SK-N-SH treated with all-trans-retinoic acid at 6 μM for 48 hours (cell line): ENCODE results near the gene PDE1A.

Experiments
- ATAC-seq: fragments of 200-7000 bp; cut with Tn5 transposase; 3 replicates; pipeline ENCODE4 v1.9.1; 2020; ENCODE audit warnings: mild to moderate bottlenecking, moderate library complexity
- ARNTL ChIP-seq: fragments of 450-650 bp; formaldehyde crosslinking; IDR thresholded peaks from 2 replicates; pipeline ENCODE4 v1.5.0; 2020; ENCODE audit warnings: low read depth, mild to moderate bottlenecking, moderate library complexity, borderline replicate concordance
- BACH2 ChIP-seq: fragments of 250-450 bp; sonication (Bioruptor Pico); IDR thresholded peaks from 2 replicates; pipeline ENCODE4 v1.9.0; 2021; ENCODE audit warnings: mild to moderate bottlenecking, borderline replicate concordance
- CREB5 ChIP-seq: fragments of 250-450 bp; sonication (Bioruptor Pico); IDR thresholded peaks from 2 replicates; pipeline ENCODE4 v1.5.1; 2020; ENCODE audit warnings: low read depth, mild to moderate bottlenecking, moderate library complexity
- CSDC2 ChIP-seq: fragments of 250-450 bp; sonication (Bioruptor Pico); IDR thresholded peaks from 2 replicates; pipeline ENCODE4 v1.5.0; 2020; ENCODE audit warnings: mild to moderate bottlenecking, moderate library complexity
- CSRNP3 ChIP-seq: fragments of 250-450 bp; sonication (Bioruptor Pico); IDR thresholded peaks from 2 replicates; pipeline ENCODE4 v1.5.1; 2021; ENCODE audit warnings: mild to moderate bottlenecking, moderate library complexity
- ESRRG ChIP-seq: fragments of 250-450 bp; sonication (Bioruptor Pico); IDR thresholded peaks from 2 replicates; pipeline ENCODE4 v1.6.1; 2021; ENCODE audit warnings: mild to moderate bottlenecking
- GLIS3 ChIP-seq: fragments of 250-450 bp; sonication (Bioruptor Pico); IDR thresholded peaks from 2 replicates; pipeline ENCODE4 v1.5.0; 2020; ENCODE audit warnings: mild to moderate bottlenecking, moderate library complexity
- ISL1 ChIP-seq: fragments of 250-450 bp; sonication (Bioruptor Pico); IDR thresholded peaks from 2 replicates; pipeline ENCODE4 v2.1.2; 2022; ENCODE audit warnings: mild to moderate bottlenecking, moderate library complexity
- OSR1 ChIP-seq: fragments of 250-450 bp; sonication (Bioruptor Pico); IDR thresholded peaks from 2 replicates; pipeline ENCODE4 v1.8.0; 2022; ENCODE audit warnings: moderate library complexity, mild to moderate bottlenecking, inconsistent platforms
- PATZ1 ChIP-seq: fragments of 250-450 bp; sonication (Bioruptor Pico); IDR thresholded peaks from 2 replicates; pipeline ENCODE4 v1.8.0; 2020; ENCODE audit warnings: mild to moderate bottlenecking, moderate library complexity, borderline replicate concordance
- PPARA ChIP-seq: fragments of 250-450 bp; sonication (Bioruptor Pico); IDR thresholded peaks from 2 replicates; pipeline ENCODE4 v1.5.0; 2020; ENCODE audit warnings: mild to moderate bottlenecking, borderline replicate concordance
- RARB ChIP-seq: fragments of 250-450 bp; sonication (Bioruptor Pico); IDR thresholded peaks from 2 replicates; pipeline ENCODE4 v1.8.0; 2021; ENCODE audit warnings: mild to moderate bottlenecking, moderate library complexity
- SNAI2 ChIP-seq: fragments of 250-450 bp; sonication (Bioruptor Pico); IDR thresholded peaks from 2 replicates; pipeline ENCODE4 v1.5.0; 2020; ENCODE audit warnings: mild to moderate bottlenecking, moderate library complexity
- TCF4 ChIP-seq: fragments of 250-450 bp; sonication (Bioruptor Pico); IDR thresholded peaks from 2 replicates; pipeline ENCODE4 v1.8.0; 2021; ENCODE audit warnings: mild to moderate bottlenecking, moderate library complexity, borderline replicate concordance
- TOX ChIP-seq: fragments of 250-450 bp; sonication (Bioruptor Pico); IDR thresholded peaks from 2 replicates; pipeline ENCODE4 v1.8.0; 2021; ENCODE audit warnings: mild to moderate bottlenecking, moderate library complexity, borderline replicate concordance
- TSHZ2 ChIP-seq: fragments of 250-450 bp; sonication (Bioruptor Pico); IDR thresholded peaks from 2 replicates; pipeline ENCODE4 v1.5.0; 2020; ENCODE audit warnings: mild to moderate bottlenecking, moderate library complexity
- ZC3H10 ChIP-seq: fragments of 250-450 bp; sonication (Bioruptor Pico); IDR thresholded peaks from 2 replicates; pipeline ENCODE4 v1.5.1; 2021; ENCODE audit warnings: mild to moderate bottlenecking, moderate library complexity
- ZFP3 ChIP-seq: fragments of 250-450 bp; sonication (Bioruptor Pico); IDR thresholded peaks from 2 replicates; pipeline ENCODE4 v1.5.0; 2020; ENCODE audit warnings: mild to moderate bottlenecking, moderate library complexity
- ZFP30 ChIP-seq: fragments of 450-650 bp; formaldehyde crosslinking; IDR thresholded peaks from 2 replicates; pipeline ENCODE4 v1.5.0; 2022; ENCODE audit warnings: mild to moderate bottlenecking, moderate library complexity
- ZNF565 ChIP-seq: fragments of 450-650 bp; formaldehyde crosslinking; conservative IDR thresholded peaks from 2 replicates; pipeline ENCODE4 v1.5.0; 2020; ENCODE audit warnings: low read depth, mild to moderate bottlenecking, moderate library complexity
- ZNF70 ChIP-seq: fragments of 450-650 bp; formaldehyde crosslinking; IDR thresholded peaks from 2 replicates; pipeline ENCODE4 v1.5.0; 2020; ENCODE audit warnings: mild to moderate bottlenecking, moderate library complexity
- ZNF8 ChIP-seq: fragments of 450-650 bp; formaldehyde crosslinking; IDR thresholded peaks from 2 replicates; pipeline ENCODE4 v1.5.0; 2020; ENCODE audit warnings: mild to moderate bottlenecking, moderate library complexity

PDE1A gene

GRCh38 chr2:182444170-182444569, 17.3 kb upstream of the PDE1A start:
- TF ChIP-seq GLIS3 (CRISPR knock-in tag), result no peak
- TF ChIP-seq PPARA, result no peak
- TF ChIP-seq PATZ1 (CRISPR knock-in tag), result no peak
- TF ChIP-seq TOX (CRISPR knock-in tag), result no peak
- no peak for TF ChIP-seq BACH2 (CRISPR knock-in tag)
- TF ChIP-seq OSR1 (CRISPR knock-in tag), result no peak
- no peak for ATAC-seq

DNA sequence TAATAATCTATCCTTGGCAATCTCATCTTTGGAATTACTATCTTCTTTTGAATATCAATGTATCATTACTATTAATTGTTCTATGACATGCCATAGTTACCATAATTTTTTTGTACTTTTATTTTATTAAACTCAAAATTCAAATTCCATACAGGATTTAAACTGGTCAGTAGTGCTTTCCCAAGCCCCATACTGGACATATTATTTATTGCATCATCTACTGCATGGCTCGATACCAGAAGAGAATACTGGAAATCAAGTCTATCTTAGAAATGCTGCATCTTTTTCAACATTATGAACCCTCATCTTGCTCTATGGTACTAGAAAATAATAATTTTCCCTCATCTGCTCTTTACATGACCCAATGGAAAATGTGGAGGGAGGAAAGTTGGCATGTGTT, 9.4 kb upstream of the PDE1A start:
- no peak for TF ChIP-seq GLIS3 (CRISPR knock-in tag)
- no peak for TF ChIP-seq RARB (CRISPR knock-in tag)
- no peak for TF ChIP-seq CSDC2 (CRISPR knock-in tag)
- TF ChIP-seq PPARA, result no peak
- no peak for TF ChIP-seq BACH2 (CRISPR knock-in tag)
- TF ChIP-seq ARNTL (CRISPR knock-in tag), result no peak
- no peak for TF ChIP-seq ESRRG (CRISPR knock-in tag)
- no peak for TF ChIP-seq ZNF8 (CRISPR knock-in tag)
- TF ChIP-seq ZC3H10 (CRISPR knock-in tag), result no peak
- TF ChIP-seq PATZ1 (CRISPR knock-in tag), result no peak
- no peak for TF ChIP-seq SNAI2 (CRISPR knock-in tag)
- no peak for TF ChIP-seq TOX (CRISPR knock-in tag)
- no peak for ATAC-seq

- ATAC-seq, result peak; percentile 93
- no peak for TF ChIP-seq TSHZ2 (CRISPR knock-in tag)
- TF ChIP-seq ISL1 (CRISPR knock-in tag), result peak; percentile 62
- no peak for TF ChIP-seq SNAI2 (CRISPR knock-in tag)
- TF ChIP-seq CSRNP3 (CRISPR knock-in tag), result no peak
- no peak for TF ChIP-seq RARB (CRISPR knock-in tag)
- no peak for TF ChIP-seq ZNF70 (CRISPR knock-in tag)
- no peak for TF ChIP-seq BACH2 (CRISPR knock-in tag)
Measured at GRCh38 chr2:182435754-182436153, 8.9 kb upstream of the PDE1A start.

GRCh38 chr2:182432051-182432450, 5.2 kb upstream of the PDE1A start:
- ATAC-seq, result no peak
- TF ChIP-seq PATZ1 (CRISPR knock-in tag), result no peak
- no peak for TF ChIP-seq SNAI2 (CRISPR knock-in tag)
- no peak for TF ChIP-seq ZNF565 (CRISPR knock-in tag)
- TF ChIP-seq ZNF8 (CRISPR knock-in tag), result no peak
- TF ChIP-seq OSR1 (CRISPR knock-in tag), result no peak
- no peak for TF ChIP-seq ARNTL (CRISPR knock-in tag)
- TF ChIP-seq ZC3H10 (CRISPR knock-in tag), result no peak
- no peak for TF ChIP-seq CREB5 (CRISPR knock-in tag)
- no peak for TF ChIP-seq ISL1 (CRISPR knock-in tag)
- no peak for TF ChIP-seq CSDC2 (CRISPR knock-in tag)
- TF ChIP-seq ESRRG (CRISPR knock-in tag), result no peak
- no peak for TF ChIP-seq TCF4
- TF ChIP-seq ZFP30, result no peak
- no peak for TF ChIP-seq ZFP3 (CRISPR knock-in tag)
- no peak for TF ChIP-seq CSRNP3 (CRISPR knock-in tag)
- no peak for TF ChIP-seq RARB (CRISPR knock-in tag)
